Stimulated activated effector memory CD8-positive, alpha-beta T cell treated with anti-CD3 and anti-CD28 coated beads, Interleukin-12 subunit alpha, Interleukin-12 subunit beta, amount 100 ng/mL, for 72 hours (primary cell): ENCODE measurements around the gene NCLN.

ENCODE experiments used
- ATAC-seq: fragments of 150-1000 bp; cut with Tn5 transposase; 2 replicates; pipeline ENCODE4 v1.10.0; 2021
- DNase-seq, 2 donors: peaks; one replicate each; pipeline ENCODE4 v3.0.0; 2021 to 2022; ENCODE audit warnings: low spot score in 2 of 2
- H3K27ac Mint-ChIP-seq: one replicate; pipeline ENCODE4 v1.8.0; 2022; ENCODE audit warnings: mild to moderate bottlenecking, mixed read lengths
- H3K36me3 Mint-ChIP-seq: one replicate; pipeline ENCODE4 v1.8.0; 2022; ENCODE audit warnings: mild to moderate bottlenecking, mixed read lengths
- H3K4me1 Mint-ChIP-seq: one replicate; pipeline ENCODE4 v1.8.0; 2022; ENCODE audit warnings: mixed read lengths
- H3K4me3 Mint-ChIP-seq: one replicate; pipeline ENCODE4 v1.8.0; 2022; ENCODE audit warnings: mild to moderate bottlenecking, mixed read lengths
- H3K9me3 Mint-ChIP-seq: one replicate; pipeline ENCODE4 v1.8.0; 2022; ENCODE audit warnings: mixed read lengths

The NCLN gene

GRCh38 chr19:3185461-3186159, at the start of gene NCLN:
Gene NCLN (plus strand): TSS chr19:3185930. CDS start chr19:3186031, 101 bp downstream.
- ATAC-seq (peak; percentile 92), DNase-seq (peak; percentile 94 to 97)
- peaks cover 54% of the 10 kb centered on the region for H3K4me1 Mint-ChIP-seq
- peak within 1 kb of the TSS; percentile 97 for H3K4me3 Mint-ChIP-seq
- H3K36me3 Mint-ChIP-seq = peaks cover 83% of the 10 kb centered on the region
- peak within 1 kb of the TSS; percentile 92 for H3K27ac Mint-ChIP-seq
- no peaks in the 10 kb centered on the region for H3K9me3 Mint-ChIP-seq

DNA sequence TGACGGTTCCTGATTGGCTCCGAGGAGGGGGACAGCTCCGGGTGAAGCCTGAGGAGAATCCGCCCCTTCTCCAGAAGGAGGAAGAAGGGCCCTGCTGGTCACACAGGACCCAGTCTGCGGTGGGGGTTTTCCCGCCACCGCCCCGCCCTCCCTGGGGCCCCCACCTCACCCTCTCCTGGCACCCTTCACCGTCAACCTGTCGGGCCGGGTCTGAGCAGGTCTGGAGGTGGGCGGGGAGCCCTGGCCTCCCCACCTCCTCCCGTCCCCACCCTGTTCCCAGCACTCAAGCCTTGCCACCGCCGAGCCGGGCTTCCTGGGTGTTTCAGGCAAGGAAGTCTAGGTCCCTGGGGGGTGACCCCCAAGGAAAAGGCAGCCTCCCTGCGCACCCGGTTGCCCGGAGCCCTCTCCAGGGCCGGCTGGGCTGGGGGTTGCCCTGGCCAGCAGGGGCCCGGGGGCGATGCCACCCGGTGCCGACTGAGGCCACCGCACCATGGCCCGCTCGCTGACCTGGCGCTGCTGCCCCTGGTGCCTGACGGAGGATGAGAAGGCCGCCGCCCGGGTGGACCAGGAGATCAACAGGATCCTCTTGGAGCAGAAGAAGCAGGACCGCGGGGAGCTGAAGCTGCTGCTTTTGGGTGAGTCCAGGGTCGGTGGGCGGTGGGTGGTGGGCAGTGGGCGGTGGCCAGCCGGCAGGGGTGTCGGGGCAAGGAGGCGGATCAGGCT, 49.6 kb upstream of the NCLN start, which contains the start of gene GNA15:
TSS of gene GNA15 (plus strand) at position 73 of the 723 bp plus-strand sequence. CDS start at position 491, 418 bp downstream.
- H3K9me3 Mint-ChIP-seq = peaks cover 8% of the 10 kb centered on the region
- DNase-seq (no peak), ATAC-seq (peak; percentile 49)
- H3K27ac Mint-ChIP-seq = peak within 1 kb of the TSS; percentile 86
- H3K36me3 Mint-ChIP-seq = peaks cover 60% of the 10 kb centered on the region
- peak within 1 kb of the TSS; percentile 79 for H3K4me3 Mint-ChIP-seq
- peaks cover 44% of the 10 kb centered on the region for H3K4me1 Mint-ChIP-seq

GRCh38 chr19:3136684-3137055, 49.1 kb upstream of the NCLN start:
- DNase-seq (no peak), ATAC-seq (no peak)
- Mint-ChIP-seq H3K4me1 (peaks cover 49% of the 10 kb centered on the region), H3K4me3 (peak overlapping the region; percentile 79), H3K9me3 (peaks cover 8% of the 10 kb centered on the region), H3K36me3 (peaks cover 65% of the 10 kb centered on the region), H3K27ac (peak overlapping the region; percentile 86)

DNA sequence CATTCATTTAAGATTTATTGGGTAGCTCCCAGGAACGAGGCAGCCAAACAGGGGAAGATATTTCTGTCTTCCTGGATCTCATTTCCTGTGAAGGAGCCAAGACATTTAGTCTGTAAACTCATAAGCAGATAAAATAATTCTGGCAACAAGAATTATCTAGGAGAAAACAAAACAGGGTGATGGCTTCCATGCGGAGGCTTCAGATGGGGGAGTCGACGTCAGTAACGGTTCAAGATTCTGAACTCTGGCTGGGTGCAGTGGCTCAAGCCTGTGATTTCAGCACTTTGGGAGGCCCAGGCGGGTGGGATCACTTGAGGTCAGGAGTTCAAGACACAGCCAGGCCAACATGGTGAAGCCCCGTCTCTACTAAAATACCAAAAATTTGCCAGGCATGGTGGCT, 48.6 kb upstream of the NCLN start:
- ATAC-seq = no peak
- Mint-ChIP-seq H3K4me3 (peak overlapping the region; percentile 79), H3K9me3 (peaks cover 8% of the 10 kb centered on the region), H3K36me3 (peaks cover 70% of the 10 kb centered on the region), H3K4me1 (peaks cover 53% of the 10 kb centered on the region), H3K27ac (peak overlapping the region; percentile 86)
- no peak for DNase-seq

DNA sequence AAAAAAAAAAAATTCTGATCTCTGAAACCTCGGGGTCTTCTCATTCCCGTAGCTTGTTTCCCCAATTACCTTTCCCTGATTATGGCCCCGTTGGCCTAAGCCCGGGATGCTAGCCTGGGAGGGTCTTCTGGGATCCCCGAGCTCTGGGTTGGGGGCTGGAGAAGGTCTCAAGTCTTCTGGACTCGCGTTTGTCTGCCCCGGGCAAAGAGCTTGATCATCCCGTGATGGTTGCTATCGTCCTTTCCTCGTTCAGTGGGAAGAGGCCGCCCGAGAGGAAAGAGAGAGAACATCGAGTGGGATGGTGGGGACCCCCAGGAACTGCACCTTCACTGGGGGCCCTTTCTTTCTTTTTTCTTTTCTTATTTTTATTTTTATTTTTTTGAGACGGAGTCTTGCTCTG, 47.5 kb upstream of the NCLN start:
- Mint-ChIP-seq H3K9me3 (peaks cover 8% of the 10 kb centered on the region), H3K27ac (no peak overlapping the region), H3K4me1 (peaks cover 47% of the 10 kb centered on the region), H3K4me3 (peak overlapping the region; percentile 79), H3K36me3 (peaks cover 74% of the 10 kb centered on the region)
- no peak for DNase-seq
- ATAC-seq = no peak

- peaks cover 33% of the 10 kb centered on the region for H3K4me1 Mint-ChIP-seq
- H3K9me3 Mint-ChIP-seq = peaks cover 8% of the 10 kb centered on the region
- ATAC-seq (peak; percentile 66), DNase-seq (no peak)
- peaks cover 86% of the 10 kb centered on the region for H3K36me3 Mint-ChIP-seq
- peak overlapping the region; percentile 63 for H3K4me3 Mint-ChIP-seq
- H3K27ac Mint-ChIP-seq = peak overlapping the region; percentile 85
These were observed 45.1 kb upstream of the NCLN start for GRCh38 chr19:3140667-3141038.

DNA sequence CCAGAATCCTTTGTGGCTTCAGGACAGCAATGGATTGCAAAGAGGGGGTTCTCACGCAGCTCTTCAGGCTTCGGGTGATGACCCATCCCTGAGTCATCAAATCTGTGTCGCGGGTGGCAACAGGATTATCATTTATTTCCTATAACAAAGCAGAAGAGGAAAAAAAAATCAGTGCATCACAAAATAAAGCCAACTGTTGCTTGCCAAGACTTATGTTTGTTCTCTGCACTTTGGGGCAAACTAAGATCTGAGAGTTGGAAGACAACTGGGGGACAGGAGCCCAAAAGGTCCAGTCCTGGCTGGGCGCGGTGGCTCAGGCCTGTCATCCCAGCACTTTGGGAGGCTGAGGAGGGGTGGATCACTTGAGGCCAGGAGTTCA, 43.4 kb upstream of the NCLN start:
- peak overlapping the region; percentile 85 for H3K27ac Mint-ChIP-seq
- H3K9me3 Mint-ChIP-seq = peaks cover 8% of the 10 kb centered on the region
- H3K4me3 Mint-ChIP-seq = peak overlapping the region; percentile 63
- H3K4me1 Mint-ChIP-seq = peaks cover 36% of the 10 kb centered on the region
- no peak for DNase-seq
- H3K36me3 Mint-ChIP-seq = peaks cover 94% of the 10 kb centered on the region
- ATAC-seq = peak; percentile 84

- DNase-seq = no peak
- ATAC-seq = no peak
- Mint-ChIP-seq H3K9me3 (peaks cover 8% of the 10 kb centered on the region), H3K36me3 (peaks cover 94% of the 10 kb centered on the region), H3K27ac (peak overlapping the region; percentile 85), H3K4me3 (peak overlapping the region; percentile 63), H3K4me1 (peaks cover 36% of the 10 kb centered on the region)
These were observed 42.9 kb upstream of the NCLN start for GRCh38 chr19:3142781-3143337.

GRCh38 chr19:3145909-3146676, 39.6 kb upstream of the NCLN start:
- Mint-ChIP-seq H3K4me3 (no peak overlapping the region), H3K27ac (no peak overlapping the region), H3K36me3 (peaks cover 91% of the 10 kb centered on the region), H3K4me1 (peaks cover 35% of the 10 kb centered on the region), H3K9me3 (no peaks in the 10 kb centered on the region)
- ATAC-seq (no peak), DNase-seq (no peak)

DNA sequence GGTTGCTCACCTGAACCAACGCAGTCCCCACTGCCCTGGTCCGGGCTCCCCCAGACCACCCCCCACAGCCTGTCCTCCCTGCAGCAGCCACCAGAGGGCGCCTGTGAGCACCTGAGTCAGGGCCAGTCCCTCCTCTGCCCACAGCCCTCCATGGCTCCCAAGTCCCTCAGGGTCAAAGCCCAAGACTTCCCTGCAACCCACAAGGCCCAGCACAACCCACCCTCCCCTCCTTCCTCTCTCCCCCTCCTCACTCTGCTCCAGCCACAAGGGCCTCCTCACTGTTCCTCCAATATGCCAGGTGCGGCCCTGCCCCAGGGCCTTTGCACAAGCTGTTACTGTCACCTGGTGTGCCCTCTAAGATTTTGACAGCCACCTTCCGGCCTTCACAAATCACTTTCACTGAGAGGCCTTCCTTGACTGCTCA, 39.0 kb upstream of the NCLN start:
- DNase-seq = peak; percentile 70 to 90
- H3K4me3 Mint-ChIP-seq = no peak overlapping the region
- H3K4me1 Mint-ChIP-seq = peaks cover 31% of the 10 kb centered on the region
- no peak overlapping the region for H3K27ac Mint-ChIP-seq
- peak; percentile 60 for ATAC-seq
- H3K36me3 Mint-ChIP-seq = peaks cover 85% of the 10 kb centered on the region
- H3K9me3 Mint-ChIP-seq = no peaks in the 10 kb centered on the region

- peaks cover 21% of the 10 kb centered on the region for H3K4me1 Mint-ChIP-seq
- H3K36me3 Mint-ChIP-seq = peaks cover 67% of the 10 kb centered on the region
- H3K27ac Mint-ChIP-seq = no peak overlapping the region
- H3K9me3 Mint-ChIP-seq = no peaks in the 10 kb centered on the region
- ATAC-seq (peak; percentile 31), DNase-seq (no peak)
- no peak overlapping the region for H3K4me3 Mint-ChIP-seq
These were observed 37.2 kb upstream of the NCLN start for GRCh38 chr19:3148503-3148902.

DNA sequence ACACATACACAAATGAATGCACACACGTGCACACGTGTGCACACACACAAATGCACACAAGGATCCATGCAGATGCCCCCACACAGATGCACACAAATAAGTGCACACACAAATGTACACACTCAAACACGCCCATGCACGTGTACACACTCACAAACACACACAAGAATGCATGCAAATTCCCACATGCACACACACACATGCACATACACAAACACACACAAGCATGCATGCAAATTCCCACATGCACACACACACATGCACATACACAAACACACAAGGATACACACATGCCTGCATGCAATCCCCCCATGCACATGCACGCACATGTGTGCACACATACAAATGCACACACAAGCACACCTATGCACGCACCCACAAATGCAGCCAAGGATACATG, 36.6 kb upstream of the NCLN start:
- H3K27ac Mint-ChIP-seq = peak overlapping the region; percentile 60
- no peak for DNase-seq
- H3K4me3 Mint-ChIP-seq = no peak overlapping the region
- peaks cover 21% of the 10 kb centered on the region for H3K4me1 Mint-ChIP-seq
- H3K36me3 Mint-ChIP-seq = peaks cover 65% of the 10 kb centered on the region
- H3K9me3 Mint-ChIP-seq = no peaks in the 10 kb centered on the region
- ATAC-seq = no peak

- Mint-ChIP-seq H3K27ac (peak overlapping the region; percentile 60), H3K4me1 (peaks cover 21% of the 10 kb centered on the region), H3K9me3 (no peaks in the 10 kb centered on the region), H3K36me3 (peaks cover 58% of the 10 kb centered on the region), H3K4me3 (no peak overlapping the region)
- DNase-seq = no peak
- ATAC-seq = no peak
These were observed 35.9 kb upstream of the NCLN start for GRCh38 chr19:3149526-3150505.

DNA sequence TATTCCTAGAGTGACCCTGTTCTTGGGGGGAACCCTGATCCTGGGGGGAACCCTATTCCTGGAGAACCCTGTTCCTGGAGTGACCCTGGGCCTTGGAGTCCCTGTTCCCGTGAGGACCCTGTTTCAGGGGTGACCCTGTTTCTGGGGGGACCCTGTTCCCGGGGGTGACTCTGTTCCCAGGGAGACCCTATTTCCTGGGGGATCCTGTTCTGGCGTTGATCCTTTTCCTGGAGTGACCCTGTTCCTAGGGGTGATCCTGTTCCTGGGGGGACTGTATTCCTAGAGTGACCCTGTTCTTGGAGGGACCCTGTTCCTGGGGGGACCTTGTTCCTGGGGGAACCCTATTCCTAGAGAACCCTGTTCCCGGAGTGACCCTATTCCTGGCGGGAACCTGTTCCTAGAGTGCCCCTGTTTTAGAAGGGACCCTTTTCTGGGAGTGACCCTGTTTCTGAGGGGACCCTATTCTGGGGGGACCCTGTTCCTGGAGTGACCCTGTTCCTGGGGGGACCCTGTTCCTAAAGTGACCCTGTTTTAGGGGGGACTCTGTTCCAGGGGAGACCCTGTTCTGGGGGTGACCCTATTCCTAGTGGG, 34.9 kb upstream of the NCLN start:
- Mint-ChIP-seq H3K27ac (no peak overlapping the region), H3K4me1 (peaks cover 21% of the 10 kb centered on the region), H3K4me3 (no peak overlapping the region), H3K36me3 (peaks cover 49% of the 10 kb centered on the region), H3K9me3 (no peaks in the 10 kb centered on the region)
- ATAC-seq (no peak), DNase-seq (no peak)
